Measurements from ENCODE around the gene ST8SIA1.
A peak's percentile ranks its signal among the peaks of the same experiment; 100 is the strongest.

Gene ST8SIA1

GRCh38 chr12:22188431-22188830 is 146.1 kb downstream of the ST8SIA1 start:
- no peak for TF ChIP-seq CTCF (IDR thresholded peaks at IDR 0.05; ENCODE audit: low read depth, low read length)
- no peak overlapping the region for H3K4me3 ChIP-seq (replicated peaks in 1 of 2; ENCODE audit: low read depth in 2 of 2, low read length in 2 of 2)
- no peak for DNase-seq (ENCODE audit: low read depth in 2 of 2)

- DNase-seq (ENCODE audit: low read depth in 2 of 2): no peak
- no peak overlapping the region for H3K4me3 ChIP-seq (replicated peaks in 1 of 2; ENCODE audit: low read depth in 2 of 2, low read length in 2 of 2)
- TF ChIP-seq CTCF (IDR thresholded peaks at IDR 0.05; ENCODE audit: low read depth, low read length): no peak
Measured at GRCh38 chr12:22180705-22181104, 153.8 kb downstream of the ST8SIA1 start.

- DNase-seq (ENCODE audit: low read depth in 2 of 2): no peak
- no peak overlapping the region for H3K4me3 ChIP-seq (replicated peaks in 1 of 2; ENCODE audit: low read depth in 2 of 2, low read length in 2 of 2)
Measured at GRCh38 chr12:22173177-22173576, 161.3 kb downstream of the ST8SIA1 start.

GRCh38 chr12:22172501-22172900 is 162.0 kb downstream of the ST8SIA1 start:
- TF ChIP-seq CTCF (IDR thresholded peaks at IDR 0.05; ENCODE audit: low read depth, low read length): no peak
- DNase-seq (ENCODE audit: low read depth in 2 of 2): no peak
- no peak overlapping the region for H3K4me3 ChIP-seq (replicated peaks in 1 of 2; ENCODE audit: low read depth in 2 of 2, low read length in 2 of 2)

More at GRCh38 chr12:22173177-22173576, 161.3 kb downstream of the ST8SIA1 start:
- peak; percentile 4 for TF ChIP-seq CTCF (IDR thresholded peaks at IDR 0.05; ENCODE audit: low read depth, low read length)

GRCh38 chr12:22169376-22169775 is 165.1 kb downstream of the ST8SIA1 start:
- H3K4me3 ChIP-seq (replicated peaks in 1 of 2; ENCODE audit: low read depth in 2 of 2, low read length in 2 of 2): no peak overlapping the region
- no peak for DNase-seq (ENCODE audit: low read depth in 2 of 2)
- TF ChIP-seq CTCF (IDR thresholded peaks at IDR 0.05; ENCODE audit: low read depth, low read length): no peak

GRCh38 chr12:22164139-22164538 is 170.4 kb downstream of the ST8SIA1 start:
- H3K4me3 ChIP-seq (replicated peaks in 1 of 2; ENCODE audit: low read depth in 2 of 2, low read length in 2 of 2): no peak overlapping the region
- no peak for TF ChIP-seq CTCF (IDR thresholded peaks at IDR 0.05; ENCODE audit: low read depth, low read length)
- no peak for DNase-seq (ENCODE audit: low read depth in 2 of 2)

- DNase-seq (ENCODE audit: low read depth in 2 of 2): no peak
- H3K4me3 ChIP-seq (replicated peaks in 1 of 2; ENCODE audit: low read depth in 2 of 2, low read length in 2 of 2): no peak overlapping the region
- TF ChIP-seq CTCF (IDR thresholded peaks at IDR 0.05; ENCODE audit: low read depth, low read length): no peak
Measured at GRCh38 chr12:22163594-22163993, 170.9 kb downstream of the ST8SIA1 start.
